Mammary epithelial cell (primary cell): ENCODE results near the gene OR1J2.

ENCODE experiments used
- EZH2 ChIP-seq: IDR thresholded peaks from 2 replicates; pipeline ENCODE4 v1.6.1; 2012; ENCODE audit warnings: low read length, inconsistent platforms, borderline replicate concordance
- TF ChIP-seq, protein P1 (sequence below), 2 donors: IDR thresholded peaks in 1 of 2; conservative IDR thresholded peaks in 1 of 2; 2 replicates each; pipeline ENCODE4 v1.5.1; 2011 to 2012; ENCODE audit warnings: inconsistent platforms in 2 of 2, low read length in 2 of 2, mild to moderate bottlenecking in 2 of 2, control low read depth in 1 of 2, low read depth in 1 of 2; ENCODE audit not compliant: insufficient read depth in 1 of 2; ENCODE audit errors: extremely low read depth in 1 of 2

DNA sequence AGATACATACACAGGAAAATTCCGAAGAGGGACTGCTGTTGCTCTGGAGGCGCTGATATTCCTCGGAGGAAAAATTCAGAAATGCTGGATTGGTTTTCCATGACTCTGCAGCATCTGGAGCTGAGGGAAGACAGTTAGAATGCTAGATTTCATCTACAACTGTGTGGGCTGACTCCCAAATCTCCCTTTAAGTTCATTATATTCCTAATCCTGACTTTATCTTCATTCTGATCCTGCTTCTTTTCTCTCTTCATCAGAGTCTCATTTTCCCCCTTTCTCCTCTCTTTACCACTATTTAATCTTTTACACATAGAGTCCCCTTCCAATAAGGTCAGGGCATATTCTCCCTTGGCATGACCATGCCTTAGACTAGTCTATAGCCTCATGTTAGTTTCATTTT, 16.6 kb downstream of the OR1J2 start, which contains the start of gene OR1N1:
- TF ChIP-seq, protein P1, sequence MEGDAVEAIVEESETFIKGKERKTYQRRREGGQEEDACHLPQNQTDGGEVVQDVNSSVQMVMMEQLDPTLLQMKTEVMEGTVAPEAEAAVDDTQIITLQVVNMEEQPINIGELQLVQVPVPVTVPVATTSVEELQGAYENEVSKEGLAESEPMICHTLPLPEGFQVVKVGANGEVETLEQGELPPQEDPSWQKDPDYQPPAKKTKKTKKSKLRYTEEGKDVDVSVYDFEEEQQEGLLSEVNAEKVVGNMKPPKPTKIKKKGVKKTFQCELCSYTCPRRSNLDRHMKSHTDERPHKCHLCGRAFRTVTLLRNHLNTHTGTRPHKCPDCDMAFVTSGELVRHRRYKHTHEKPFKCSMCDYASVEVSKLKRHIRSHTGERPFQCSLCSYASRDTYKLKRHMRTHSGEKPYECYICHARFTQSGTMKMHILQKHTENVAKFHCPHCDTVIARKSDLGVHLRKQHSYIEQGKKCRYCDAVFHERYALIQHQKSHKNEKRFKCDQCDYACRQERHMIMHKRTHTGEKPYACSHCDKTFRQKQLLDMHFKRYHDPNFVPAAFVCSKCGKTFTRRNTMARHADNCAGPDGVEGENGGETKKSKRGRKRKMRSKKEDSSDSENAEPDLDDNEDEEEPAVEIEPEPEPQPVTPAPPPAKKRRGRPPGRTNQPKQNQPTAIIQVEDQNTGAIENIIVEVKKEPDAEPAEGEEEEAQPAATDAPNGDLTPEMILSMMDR (conservative IDR thresholded peaks at IDR 0.05 in 1 of 2, IDR thresholded peaks at IDR 0.05 in 1 of 2; ENCODE audit: extremely low read depth in 1 of 2, insufficient read depth in 1 of 2, low read depth in 1 of 2, low read length in 2 of 2) = no peak
- TF ChIP-seq EZH2 = no peak
